ACHN (cell line): ENCODE results near the gene XXYLT1.

Experiments
- DNase-seq: peaks from one replicate; pipeline ENCODE4 v3.0.0-alpha.2; 2015
- in situ Hi-C: cut with HindIII; loops from 2 replicates; pipeline ENCODE4 v1.10.0; 2017; ENCODE audit warnings: low sequenced_read_pairs, low pct_ligation_motif_present, low pct_unique_long_range_greater_than_20kb

Gene XXYLT1

DNA sequence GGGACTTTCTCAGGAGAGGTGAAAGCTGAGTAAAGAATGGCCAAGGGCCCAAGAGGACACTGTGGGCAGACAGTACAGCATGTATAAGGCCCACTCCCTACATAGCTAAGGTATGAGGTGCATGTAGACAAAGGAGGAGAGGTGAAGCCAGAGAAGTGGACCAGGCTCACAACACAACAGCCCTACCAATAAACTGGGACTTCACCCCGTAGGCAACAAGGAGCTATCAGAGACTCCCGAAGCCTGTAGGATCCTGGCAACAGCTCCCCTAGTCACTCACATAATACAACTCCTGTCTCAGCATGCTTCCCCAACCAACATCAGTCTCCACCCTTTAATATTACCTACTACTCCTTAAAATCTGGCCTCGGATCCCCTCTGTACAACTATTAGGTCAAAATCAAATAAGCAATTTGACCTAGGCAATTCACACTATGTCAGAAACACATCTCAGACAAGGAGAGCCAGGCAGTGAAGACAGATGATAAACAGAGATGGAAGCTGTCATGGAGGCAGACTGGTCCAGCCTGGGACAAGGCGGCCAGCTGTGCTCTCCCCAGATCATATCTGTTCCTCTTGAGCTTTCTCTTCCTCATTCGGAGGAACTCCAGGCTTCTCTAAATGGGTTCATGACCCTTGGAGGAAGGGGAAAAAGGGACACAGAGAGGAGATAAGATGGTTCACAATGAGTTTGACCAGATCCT lies 1.4 kb downstream of the XXYLT1 start:
- DNase-seq: no peak
- in situ Hi-C loops: no loop called here

DNA sequence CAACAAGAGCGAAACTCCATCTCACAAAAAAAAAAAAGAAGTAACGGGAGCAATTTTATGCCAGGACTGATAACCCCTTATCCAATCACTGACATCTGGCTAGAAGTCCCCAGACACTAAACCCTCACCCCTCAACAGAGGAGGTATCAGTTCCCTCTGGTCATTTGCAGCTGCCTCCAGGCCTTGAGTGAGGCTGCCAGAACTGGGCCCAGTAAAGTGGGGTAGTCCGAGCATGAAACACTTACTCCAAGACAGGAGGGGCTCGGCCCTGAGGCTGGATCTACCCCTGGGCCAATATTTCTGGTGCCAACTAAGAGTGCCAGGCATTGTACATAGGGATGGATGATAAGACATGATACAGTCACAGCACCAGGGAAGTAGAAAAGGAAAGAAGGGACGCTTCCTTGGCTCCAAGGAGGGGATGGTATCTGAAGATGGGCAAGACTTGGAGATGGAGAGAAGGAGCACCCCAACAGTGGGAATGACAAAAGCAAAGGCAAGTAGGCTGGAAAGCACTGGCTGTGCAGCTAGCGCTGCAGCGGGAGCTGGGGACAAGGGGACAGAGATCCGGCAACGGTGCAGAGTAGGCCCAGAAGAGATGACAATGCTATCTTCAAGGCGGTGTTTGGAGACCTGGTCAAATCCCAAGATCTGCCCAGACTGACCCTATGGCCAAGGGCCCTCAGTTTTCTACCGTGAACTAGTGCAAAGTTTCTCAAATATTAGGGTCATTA lies 2.2 kb downstream of the XXYLT1 start:
- in situ Hi-C loops: no loop called here
- no peak for DNase-seq

DNA sequence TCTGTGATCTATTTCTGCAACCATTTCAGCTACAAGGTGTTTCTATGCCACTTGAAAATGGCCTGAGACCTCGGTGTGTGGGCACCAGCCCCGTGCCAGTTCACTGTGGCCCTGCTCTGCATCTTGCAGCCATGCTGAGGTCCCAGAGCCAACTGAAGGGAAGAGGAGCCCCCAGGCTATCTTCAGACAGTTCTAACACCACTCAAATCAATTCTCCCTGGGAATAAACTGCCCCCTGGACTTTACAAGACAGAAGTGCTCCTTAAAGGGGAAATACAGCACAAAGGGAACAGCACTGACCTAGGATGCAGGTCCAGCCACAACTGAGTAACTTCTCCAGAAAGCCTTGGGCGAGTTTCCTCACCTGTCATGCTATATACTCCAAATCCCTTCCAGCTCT lies 3.9 kb downstream of the XXYLT1 start:
- no peak for DNase-seq
- in situ Hi-C loops: no loop called here

DNA sequence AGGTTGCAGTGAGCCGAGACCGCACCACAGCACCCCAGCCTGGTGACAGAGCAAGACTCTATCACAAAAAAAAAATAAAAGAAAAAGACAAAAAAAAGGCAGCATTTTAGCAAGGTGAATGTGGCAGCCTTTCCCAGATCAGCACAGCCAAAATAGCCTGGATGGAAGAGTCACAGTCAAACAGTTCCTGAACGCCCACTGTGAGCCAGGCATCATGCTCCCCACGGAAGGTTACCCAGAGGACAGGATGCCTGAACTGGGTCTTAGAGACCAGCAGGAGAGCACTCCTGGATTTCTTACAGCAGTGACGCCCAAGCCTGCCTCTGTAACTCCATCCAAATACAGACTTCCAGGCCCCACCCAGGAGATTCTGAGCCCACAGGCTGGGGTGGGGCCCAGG lies 4.5 kb downstream of the XXYLT1 start:
- DNase-seq: no peak
- in situ Hi-C loops: no loop called here

DNA sequence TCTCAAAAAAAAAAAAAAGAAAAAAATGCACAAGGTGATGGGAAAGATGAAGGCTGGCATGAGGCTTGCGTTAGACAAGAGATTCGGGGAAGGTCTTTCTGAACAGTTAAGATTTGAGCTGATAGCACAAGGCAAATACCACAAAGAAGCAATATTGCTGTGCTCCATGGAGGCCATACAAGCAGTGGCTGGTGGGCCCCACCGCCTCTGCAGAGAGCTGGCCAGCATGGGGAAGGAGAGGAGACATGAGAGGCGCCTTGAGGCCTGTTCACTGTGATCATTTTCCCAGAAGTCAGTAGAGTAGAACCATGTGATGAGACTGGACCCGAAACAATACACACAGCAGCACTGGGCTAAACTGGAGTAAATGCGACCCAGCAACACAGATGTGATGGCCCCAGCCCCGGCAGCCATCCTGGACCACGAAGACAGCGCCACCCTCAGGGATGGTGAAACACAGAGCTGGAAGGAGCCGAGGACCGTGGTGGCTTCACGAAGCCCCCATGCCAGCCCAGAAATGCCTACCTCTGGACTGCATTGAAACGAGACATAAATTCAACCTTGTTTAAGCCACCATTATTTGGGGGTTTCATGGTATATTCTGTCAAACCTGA lies 5.5 kb downstream of the XXYLT1 start:
- DNase-seq: no peak
- in situ Hi-C loops: no loop called here

DNA sequence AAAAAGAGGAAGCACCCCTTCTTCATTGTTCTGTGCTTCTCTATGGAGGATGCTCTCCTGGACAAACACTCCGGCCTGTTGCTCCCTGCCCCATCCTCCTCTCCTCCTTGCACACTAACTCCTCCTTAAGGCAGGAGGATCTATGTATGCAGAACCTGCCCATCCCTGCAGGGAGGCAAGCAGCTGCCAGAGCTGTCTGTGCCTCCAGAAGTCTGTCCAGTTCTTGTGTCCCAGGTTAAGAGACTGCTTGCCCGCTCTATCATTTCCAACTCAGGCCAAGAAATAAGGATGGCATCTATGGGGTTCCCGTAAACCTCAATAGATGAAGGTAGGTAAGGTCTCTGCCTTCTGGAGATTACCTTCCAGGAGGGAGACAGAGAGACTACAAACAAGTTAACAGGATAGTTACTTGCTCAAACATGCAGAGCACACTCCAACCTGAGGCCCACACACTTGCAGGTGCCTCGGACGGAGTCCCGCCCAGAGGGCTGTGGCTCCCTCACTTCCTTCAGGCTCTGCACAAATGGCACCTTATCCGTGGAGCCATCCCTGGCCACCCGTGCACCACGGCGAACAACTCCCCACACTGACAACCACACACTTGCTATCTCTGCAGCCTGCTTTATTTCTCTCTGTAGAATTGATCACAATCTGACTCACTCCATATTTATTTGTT lies 6.9 kb downstream of the XXYLT1 start:
- in situ Hi-C loops: no loop called here

DNA sequence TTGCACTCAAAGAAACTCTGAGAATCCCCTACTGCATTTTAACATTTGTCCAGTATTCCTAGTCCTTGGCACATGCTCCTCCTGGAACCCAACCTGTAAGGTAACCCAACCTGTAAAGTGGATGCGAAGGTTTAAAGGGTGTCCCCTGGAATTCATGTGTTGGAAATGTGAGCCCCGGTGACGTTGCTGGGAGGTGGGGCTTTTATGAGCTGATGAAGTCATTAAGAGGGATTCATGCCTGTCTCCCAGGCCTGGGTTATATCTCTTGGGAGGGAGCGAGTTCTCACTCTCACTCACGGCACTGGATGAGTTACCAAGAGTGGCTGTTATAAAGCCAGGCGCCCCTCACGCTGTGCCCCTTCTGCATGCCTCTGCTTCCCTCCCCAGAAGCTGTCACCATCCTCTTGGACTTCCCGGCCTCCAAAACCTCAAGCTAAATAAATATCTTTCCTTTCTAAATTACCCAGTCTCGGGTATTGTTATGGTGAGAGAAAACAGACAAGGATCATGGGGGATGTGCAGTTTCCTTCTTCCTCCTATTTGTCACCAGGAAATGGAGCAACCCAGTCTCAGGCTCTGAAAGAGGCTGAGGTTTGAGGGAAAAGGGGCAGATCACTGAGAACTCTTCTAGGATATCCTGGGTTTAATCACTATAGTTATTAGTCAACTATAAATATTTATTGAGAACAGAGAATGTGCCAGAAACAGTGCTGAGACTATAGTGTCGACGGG lies 7.6 kb downstream of the XXYLT1 start:
- in situ Hi-C loops: no loop called here
- no peak for DNase-seq

More for the DNA sequence above, 6.9 kb downstream of the XXYLT1 start:
- no peak for DNase-seq

DNA sequence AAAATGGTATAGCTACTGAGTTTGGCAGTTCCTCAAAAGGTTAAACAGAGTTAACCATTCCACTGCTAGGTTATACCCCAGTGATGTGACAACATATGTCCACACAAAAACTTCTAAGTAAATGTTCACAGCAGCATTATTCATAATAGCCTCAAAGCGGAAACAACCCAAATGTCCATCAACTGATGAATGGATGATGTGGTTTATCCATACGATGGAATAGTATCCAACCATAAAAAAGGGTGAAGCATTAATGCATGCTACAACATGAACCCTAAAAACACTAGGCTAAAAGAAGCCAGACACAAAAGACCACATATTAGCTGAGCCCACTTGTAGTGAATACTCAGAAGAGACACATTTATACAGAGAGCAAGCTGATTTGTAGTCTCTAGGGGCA lies 9.0 kb downstream of the XXYLT1 start:
- DNase-seq: no peak
- in situ Hi-C loops: no loop called here

DNA sequence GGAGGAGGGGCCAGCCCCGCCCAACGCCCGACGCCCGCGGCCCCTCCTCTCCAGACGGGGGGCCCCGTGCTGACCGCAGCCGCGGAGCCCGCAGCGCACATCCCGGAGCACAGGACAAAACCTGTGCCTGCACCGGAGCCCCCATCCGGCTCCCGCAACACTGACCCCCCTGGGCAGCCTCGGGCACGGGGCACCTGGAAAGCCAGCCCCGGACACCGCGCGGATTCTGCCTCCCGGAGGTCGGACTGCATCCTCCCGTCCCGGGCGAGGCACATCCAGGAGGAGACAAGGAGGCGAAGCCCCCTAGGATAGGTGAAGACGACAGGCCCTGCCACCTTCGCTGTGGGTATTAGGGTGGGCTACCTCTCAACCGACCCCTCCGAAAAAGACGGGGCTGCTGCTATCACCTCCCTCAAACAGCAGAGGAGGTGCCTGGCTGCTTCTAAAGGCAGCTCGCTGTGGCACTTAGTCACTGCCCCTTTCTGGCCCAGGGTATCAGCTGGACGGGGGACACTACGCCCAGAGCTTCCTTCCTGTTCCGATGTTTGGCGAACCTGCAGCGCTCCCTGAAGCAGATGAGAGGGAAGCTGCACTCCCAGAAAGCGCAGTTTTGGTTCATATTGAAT lies 10.6 kb downstream of the XXYLT1 start:
- in situ Hi-C loops: no loop called here
- DNase-seq: no peak

DNA sequence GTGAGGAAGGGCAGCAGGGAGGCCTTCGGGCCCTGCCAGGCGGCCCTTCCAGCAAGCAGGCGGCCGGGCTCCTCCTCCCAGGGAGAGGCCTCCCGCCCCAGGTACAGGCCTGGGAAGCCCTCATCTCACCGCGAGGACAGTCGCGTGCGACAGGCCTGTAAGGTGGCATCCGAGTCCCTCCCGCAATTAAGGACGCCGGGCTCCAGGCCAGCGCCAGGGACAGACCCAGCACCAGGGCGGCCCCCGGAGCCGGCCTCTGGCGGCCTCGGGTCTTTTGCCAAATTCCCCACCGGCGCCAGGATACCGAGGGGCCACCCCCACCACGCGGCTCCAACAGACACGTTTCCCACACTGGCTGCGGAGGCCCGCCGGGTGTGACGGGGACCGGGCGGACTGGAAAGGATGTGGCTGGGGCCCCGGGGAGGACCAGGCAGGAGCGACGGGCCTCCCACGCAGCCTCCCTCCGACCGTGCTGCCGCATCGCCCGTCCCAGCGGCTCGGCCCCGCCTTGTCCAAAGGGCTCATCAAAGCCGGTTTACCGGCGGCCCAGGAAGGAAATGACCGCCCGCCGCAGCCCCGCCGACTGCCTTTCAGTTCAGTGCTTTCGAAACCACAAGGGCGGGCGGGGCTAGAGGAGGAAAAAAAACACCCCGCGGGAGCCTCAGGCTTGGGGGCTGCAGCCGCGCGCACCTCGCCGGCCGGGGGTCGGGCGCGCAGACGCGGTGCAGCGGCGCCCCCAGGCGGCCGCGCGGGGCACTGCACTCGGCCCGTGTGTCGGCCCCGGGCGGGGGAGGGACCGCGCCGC lies 11.3 kb downstream of the XXYLT1 start:
- DNase-seq: peak; percentile 83
- in situ Hi-C loops: no loop called here

DNA sequence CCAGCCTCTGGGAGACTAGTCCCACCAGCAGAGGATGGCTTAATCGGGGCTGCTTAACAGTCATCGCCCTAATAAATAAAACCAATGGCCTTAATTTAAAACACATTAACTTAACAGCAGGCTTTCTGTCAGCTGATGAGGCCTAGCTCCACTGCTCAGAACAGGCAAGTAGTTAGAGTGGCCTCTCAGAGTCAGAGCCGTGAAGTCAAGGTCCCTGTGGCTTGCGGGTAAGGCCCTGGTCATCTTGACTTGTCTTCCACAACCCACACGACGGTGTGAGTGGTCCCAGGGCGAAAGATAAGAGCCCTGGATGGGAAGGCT lies 11.8 kb downstream of the XXYLT1 start:
- in situ Hi-C loops: no loop called here
- no peak for DNase-seq

DNA sequence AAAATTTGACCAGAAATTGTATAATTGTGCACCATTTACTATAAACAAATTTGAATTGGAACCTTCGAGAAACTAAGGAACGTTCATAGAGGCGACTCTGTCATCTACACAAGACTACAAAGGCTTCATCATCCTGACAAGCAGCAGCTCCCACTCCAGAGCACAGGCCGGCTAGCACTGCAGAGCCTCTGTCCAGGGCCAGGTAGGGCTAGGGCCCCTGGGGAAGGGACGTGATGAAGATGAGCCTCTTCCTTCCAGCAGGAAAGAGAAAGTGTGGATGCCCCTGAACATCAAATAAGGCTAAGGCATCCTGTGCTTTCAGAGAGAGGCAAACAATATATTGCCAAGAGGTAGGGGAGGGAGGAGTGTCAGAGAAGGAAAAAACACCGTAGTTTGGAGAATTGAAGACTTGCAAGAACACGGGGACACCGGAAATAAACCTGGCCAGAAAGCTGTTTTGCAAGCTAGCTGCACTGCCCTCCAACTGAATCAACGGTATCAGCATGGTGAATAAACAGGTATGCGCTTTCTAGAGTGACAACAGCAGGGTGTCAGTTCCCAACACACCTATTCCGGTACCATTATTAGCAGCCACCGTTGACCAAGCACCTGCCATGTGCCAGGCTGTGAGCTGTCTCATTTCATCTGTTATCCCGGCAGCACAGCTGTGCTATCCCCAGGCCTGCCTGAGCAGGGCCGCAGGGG lies 12.4 kb downstream of the XXYLT1 start:
- no peak for DNase-seq
- in situ Hi-C loops: no loop called here

DNA sequence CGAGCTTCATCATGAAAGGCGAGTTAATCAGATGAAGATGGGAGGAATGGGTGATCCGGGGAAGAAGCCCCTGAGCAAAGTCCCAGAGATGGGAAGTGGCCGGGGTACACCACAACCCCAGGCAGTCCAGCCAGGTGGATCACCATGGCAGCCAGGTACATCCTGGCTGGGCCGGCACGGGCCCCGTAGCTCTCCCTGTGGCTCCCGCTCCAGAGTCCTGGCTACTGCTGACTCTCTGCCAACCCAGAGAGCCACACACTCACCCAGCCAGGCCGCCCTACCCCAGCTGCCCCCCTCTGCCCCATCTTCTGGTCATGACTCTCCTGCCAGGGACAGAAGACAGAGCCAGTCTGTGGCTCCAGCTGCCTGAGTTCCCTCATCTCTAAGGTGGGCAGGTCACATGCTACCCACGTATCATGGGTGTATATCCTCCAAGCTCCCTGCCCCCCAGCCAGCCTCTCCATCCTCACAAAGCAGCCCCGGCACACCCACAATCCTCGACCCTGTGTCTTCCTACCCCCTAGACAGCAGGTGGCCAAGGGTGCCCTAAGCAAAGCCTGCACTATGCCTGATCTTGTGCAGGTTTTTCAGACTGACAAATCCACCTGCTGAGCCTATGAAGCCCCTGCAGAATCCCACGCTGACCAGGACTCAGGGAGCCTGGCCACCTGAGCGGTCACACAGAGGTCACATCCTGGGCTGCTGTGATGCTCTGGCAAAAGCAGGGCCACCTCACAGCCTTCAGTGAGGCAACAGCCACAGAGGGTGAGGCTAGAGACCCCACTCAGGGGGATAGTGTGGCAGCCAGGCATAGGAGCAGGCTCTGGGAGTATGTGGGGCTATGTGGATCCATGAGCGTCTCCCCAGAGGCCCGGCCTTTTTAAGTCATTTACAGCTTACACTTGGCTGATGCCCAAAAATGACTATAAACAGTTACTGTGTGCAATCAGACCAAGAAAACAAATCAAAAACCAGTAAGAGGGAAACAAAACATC lies 13.2 kb downstream of the XXYLT1 start:
- in situ Hi-C loops: no loop called here
- no peak for DNase-seq

DNA sequence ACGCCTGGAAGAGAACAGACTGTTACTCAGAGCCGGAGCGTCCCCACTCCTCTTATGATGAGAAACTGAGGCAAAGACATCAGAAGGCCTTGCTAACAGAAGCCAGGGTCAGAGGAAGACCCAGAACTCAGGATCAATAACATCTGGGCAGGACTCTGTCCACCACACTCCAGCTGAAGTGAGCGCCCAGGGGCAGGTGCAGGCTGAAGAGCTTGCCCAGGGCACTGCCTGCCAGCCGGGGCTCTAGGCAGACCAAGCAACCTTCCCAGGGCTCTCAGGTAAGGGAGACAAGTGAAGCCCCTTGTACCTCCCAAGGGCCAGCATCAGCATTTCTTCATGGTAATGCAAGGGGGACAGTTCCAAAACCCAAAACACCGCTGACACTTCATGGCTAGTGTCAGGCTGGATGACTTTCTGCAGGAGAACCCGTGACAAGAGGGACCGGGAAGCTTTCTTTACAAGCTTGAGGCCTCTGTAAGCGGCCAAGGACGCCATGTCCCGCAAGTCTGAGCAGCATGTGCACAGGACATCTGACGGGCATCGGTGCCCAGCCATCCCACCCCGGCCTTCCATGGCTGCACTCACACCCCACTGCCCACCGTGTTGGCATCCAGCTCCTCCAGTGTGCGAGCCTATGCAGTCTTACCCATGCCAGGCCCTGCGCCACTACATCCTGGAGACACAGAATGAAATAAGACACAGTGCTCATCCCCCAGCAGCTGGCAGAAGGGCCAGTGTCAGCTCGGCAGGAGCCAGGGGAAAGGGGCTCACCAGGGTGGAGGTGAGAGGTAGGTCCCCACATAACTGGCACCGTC lies 14.1 kb downstream of the XXYLT1 start:
- no peak for DNase-seq
- in situ Hi-C loops: no loop called here
